K562 (cell line): ENCODE measurements around the gene ST6GALNAC6. TPM values are rescaled to one million over a fixed set of nuclear protein-coding genes. Genes with fewer than 3 reads are reported as not detected.
A peak's percentile ranks its signal among the peaks of the same experiment; 100 is the strongest.

ENCODE experiments used
- ATF1 ChIP-seq, 2 experiments: fragments of 450-650 bp in 1 of 2; IDR thresholded peaks; 2 replicates each; pipeline ENCODE4 v1.6.1; 2016; ENCODE audit warnings: missing compliant biosample characterization in 1 of 2, missing genetic modification characterization in 1 of 2
- CCNT2 ChIP-seq: IDR thresholded peaks from 2 replicates; pipeline ENCODE4 v1.6.1; 2011; ENCODE audit warnings: borderline replicate concordance, low read depth, mild to moderate bottlenecking, moderate library complexity, mixed read lengths, low read length; ENCODE audit not compliant: insufficient read length; ENCODE audit errors: extremely low read depth
- CHAMP1 ChIP-seq: fragments of 450-650 bp; IDR thresholded peaks from 2 replicates; pipeline ENCODE4 v1.6.1; 2016; ENCODE audit warnings: mild to moderate bottlenecking
- DDX20 ChIP-seq: fragments of 450-650 bp; IDR thresholded peaks from 2 replicates; pipeline ENCODE4 v1.6.1; 2016; ENCODE audit warnings: missing genetic modification characterization, low read depth, mild to moderate bottlenecking, missing compliant biosample characterization, moderate library complexity
- EHMT2 ChIP-seq: fragments of 450-650 bp; IDR thresholded peaks from 2 replicates; pipeline ENCODE4 v1.6.1; 2018; ENCODE audit warnings: antibody characterized with exemption
- FIP1L1 ChIP-seq: fragments of 200-400 bp; formaldehyde crosslinking; IDR thresholded peaks from 2 replicates; pipeline ENCODE4 v1.6.1; 2018; ENCODE audit warnings: mild to moderate bottlenecking, low read depth, low read length; ENCODE audit not compliant: poor library complexity, severe bottlenecking
- KLF1 ChIP-seq: fragments of 450-650 bp; IDR thresholded peaks from 2 replicates; pipeline ENCODE4 v1.6.1; 2016; ENCODE audit warnings: missing genetic modification characterization, missing compliant biosample characterization
- KLF16 ChIP-seq: IDR thresholded peaks from 2 replicates; pipeline ENCODE4 v1.6.1; 2016; ENCODE audit warnings: antibody characterized with exemption
- MBD2 ChIP-seq: sonication (generic); IDR thresholded peaks from 2 replicates; pipeline ENCODE4 v1.6.1; 2016; ENCODE audit warnings: low read depth, borderline replicate concordance
- MCM3 ChIP-seq: fragments of 450-650 bp; IDR thresholded peaks from 2 replicates; pipeline ENCODE4 v1.6.1; 2016
- PHF8 ChIP-seq: fragments of 200-600 bp; sonication (generic); IDR thresholded peaks from 2 replicates; pipeline ENCODE4 v1.6.1; 2012; ENCODE audit warnings: mixed run types, mild to moderate bottlenecking, inconsistent platforms, low read length, moderate library complexity, borderline replicate concordance
- POLR2G ChIP-seq: fragments of 200-400 bp; formaldehyde crosslinking; IDR thresholded peaks from 2 replicates; pipeline ENCODE4 v1.6.1; 2017; ENCODE audit warnings: low read depth, mild to moderate bottlenecking, antibody characterized with exemption, low read length, moderate library complexity
- PREB ChIP-seq: sonication (generic); formaldehyde crosslinking; IDR thresholded peaks from 2 replicates; pipeline ENCODE4 v1.8.1; 2023; ENCODE audit warnings: mild to moderate bottlenecking, missing genetic modification reagents
- SOX6 ChIP-seq: fragments of 450-650 bp; IDR thresholded peaks from 2 replicates; pipeline ENCODE4 v1.6.1; 2014; ENCODE audit warnings: mild to moderate bottlenecking
- SRSF9 ChIP-seq: fragments of 200-400 bp; formaldehyde crosslinking; IDR thresholded peaks from 2 replicates; pipeline ENCODE4 v1.6.1; 2017; ENCODE audit warnings: low read depth, low read length, borderline replicate concordance
- TEAD1 ChIP-seq, 2 experiments: fragments of 450-650 bp in 1 of 2; sonication (generic) in 1 of 2; formaldehyde crosslinking; IDR thresholded peaks; 2 replicates each; pipeline versions ENCODE4 v1.4.0 to v1.8.0; 2020 to 2022; ENCODE audit warnings: mild to moderate bottlenecking in 2 of 2, missing genetic modification reagents in 1 of 2
- ZBTB43 ChIP-seq: sonication (generic); formaldehyde crosslinking; IDR thresholded peaks from 2 replicates; pipeline ENCODE4 v1.8.0; 2023; ENCODE audit warnings: mild to moderate bottlenecking, missing genetic modification reagents
- ZBTB7A ChIP-seq: IDR thresholded peaks from 2 replicates; pipeline ENCODE4 v1.6.1; 2011; ENCODE audit warnings: low read depth, mild to moderate bottlenecking, low read length, moderate library complexity, borderline replicate concordance; ENCODE audit not compliant: control insufficient read depth
- ZNF239 ChIP-seq: fragments of 250-450 bp; sonication (Bioruptor Pico); IDR thresholded peaks from 2 replicates; pipeline ENCODE4 v1.4.0; 2020; ENCODE audit warnings: mild to moderate bottlenecking
- ZNF280A ChIP-seq: fragments of 450-650 bp; IDR thresholded peaks from 2 replicates; pipeline ENCODE4 v1.6.1; 2018; ENCODE audit warnings: mild to moderate bottlenecking, low read depth; ENCODE audit not compliant: partially characterized antibody
- polyA plus RNA-seq, 8 experiments: library from polyadenylated mRNA; depleted of rRNA in 4 of 8; stranded (reverse) in 5 of 8; unstranded in 3 of 8; fragments of >200 nt; fragmentation: Nextera tagmentation in 2 of 8; fragmentation: Illumina TruSeq in 1 of 8; extraction: Ambion mirVana in 2 of 8; extraction: Trizol in 1 of 8; gene quantifications; 2 replicates each; pipeline versions ENCODE4 v1.2.1 to v1.2.3, GENCODE V29; 2011 to 2014; ENCODE audit warnings: inconsistent platforms in 1 of 8, missing spikeins in 1 of 8
- total RNA-seq, 7 experiments: library from RNA; depleted of rRNA in 6 of 7; stranded (reverse); fragments of >200 nt in 6 of 7; fragmentation: Illumina TruSeq in 2 of 7; extraction: Trizol in 2 of 7; gene quantifications; 2 replicates each; pipeline versions ENCODE4 v1.2.1 to v1.2.3, GENCODE V29; 2011 to 2021; ENCODE audit warnings: low replicate concordance in 1 of 7

Gene ST6GALNAC6
- total and polyA plus RNA-seq, 9 of the 15 experiments (the other 6 are each of a cell fraction or from before 2014, with no cell fraction given), result 0.13 to 23.0 (median 14.5) TPM

GRCh38 chr9:127899128-127899943 is at the start of gene ST6GALNAC6 (continued):
- TF ChIP-seq CHAMP1 (no peak), EHMT2 (no peak), FIP1L1 (peak; percentile 89), TEAD1 (CRISPR knock-in tag; IDR thresholded peaks at IDR 0.05) (no peak), SOX6 (no peak), PHF8 (peak; percentile 55; the same call in 1 of the 2 replicates), POLR2G (peak; percentile 73), ZBTB7A (peak; percentile 98), DDX20 (no peak), KLF16 (no peak), MCM3 (no peak), ZNF239 (CRISPR knock-in tag) (no peak), PREB (CRISPR knock-in tag) (no peak), SRSF9 (no peak), ATF1 (CRISPR knock-in tag; IDR thresholded peaks at IDR 0.05) (no peak), ATF1 (tag; IDR thresholded peaks at IDR 0.05) (peak; percentile 7; the same call in 1 of the 2 replicates), MBD2 (no peak), ZNF280A (no peak), KLF1 (tag) (no peak), ZBTB43 (CRISPR knock-in tag) (no peak), CCNT2 (peak; percentile 82)
